22Rv1 (cell line): ENCODE measurements around the gene HCFC1R1.

Experiments used
- H3K27ac ChIP-seq: fragments of 450-650 bp; 2 replicates; pipeline ENCODE4 v1.5.1; 2017
- CTCF ChIP-seq: fragments of 450-650 bp; IDR thresholded peaks from 2 replicates; pipeline ENCODE4 v1.5.1; 2017; ENCODE audit warnings: mild to moderate bottlenecking
- ZFX ChIP-seq: fragments of 450-650 bp; IDR thresholded peaks from 2 replicates; pipeline ENCODE4 v1.6.1; 2017; ENCODE audit warnings: antibody characterized with exemption, borderline replicate concordance

The HCFC1R1 gene

GRCh38 chr16:2981899-2982250, 41.9 kb downstream of the HCFC1R1 start:
- H3K27ac ChIP-seq: peak overlapping the region; percentile 99; the same call in 1 of the 2 replicates

GRCh38 chr16:2981177-2981898, 42.4 kb downstream of the HCFC1R1 start:
- TF ChIP-seq CTCF: no peak
- no peak for TF ChIP-seq ZFX
- H3K27ac ChIP-seq: peak overlapping the region; percentile 99

More at GRCh38 chr16:2981899-2982250, 41.9 kb downstream of the HCFC1R1 start:
- TF ChIP-seq ZFX (no peak), CTCF (no peak)

GRCh38 chr16:2980227-2981176, 43.2 kb downstream of the HCFC1R1 start, which contains the start of gene PKMYT1:
TSS of gene PKMYT1 (minus strand) at chr16:2980446. CDS start at chr16:2979657, 789 bp downstream.
- TF ChIP-seq ZFX: no peak
- TF ChIP-seq CTCF: no peak
- peak within 1 kb of the TSS; percentile 99 for H3K27ac ChIP-seq

DNA sequence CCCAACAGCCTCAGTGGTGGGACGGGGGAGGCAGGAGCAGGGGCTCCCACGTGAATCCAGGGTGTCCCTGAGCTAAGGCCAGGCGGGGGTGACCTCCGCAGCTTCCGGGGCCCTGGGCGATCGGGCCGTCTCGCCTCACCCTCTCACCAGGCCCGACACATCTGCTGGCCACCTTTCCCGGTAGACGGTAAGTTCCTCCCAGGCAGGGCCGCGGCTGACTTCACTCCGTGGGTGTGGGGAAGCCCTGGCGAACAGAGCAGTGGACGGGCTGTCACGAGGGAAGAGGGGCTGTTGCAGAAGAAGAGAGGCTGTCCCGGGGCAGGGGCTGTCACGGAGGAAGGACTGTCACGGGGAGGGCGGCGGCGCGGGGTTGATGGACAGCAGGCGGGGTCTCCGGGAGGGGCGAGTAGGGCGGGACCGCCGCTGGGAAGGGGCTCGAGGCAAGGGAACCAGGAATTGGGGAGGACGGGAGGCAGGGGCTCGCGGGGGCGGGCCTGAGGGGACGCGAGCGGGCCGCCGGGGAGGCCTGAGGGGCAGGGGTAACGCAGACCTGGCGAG, 44.0 kb downstream of the HCFC1R1 start:
- peak overlapping the region; percentile 99 for H3K27ac ChIP-seq
- no peak for TF ChIP-seq ZFX

DNA sequence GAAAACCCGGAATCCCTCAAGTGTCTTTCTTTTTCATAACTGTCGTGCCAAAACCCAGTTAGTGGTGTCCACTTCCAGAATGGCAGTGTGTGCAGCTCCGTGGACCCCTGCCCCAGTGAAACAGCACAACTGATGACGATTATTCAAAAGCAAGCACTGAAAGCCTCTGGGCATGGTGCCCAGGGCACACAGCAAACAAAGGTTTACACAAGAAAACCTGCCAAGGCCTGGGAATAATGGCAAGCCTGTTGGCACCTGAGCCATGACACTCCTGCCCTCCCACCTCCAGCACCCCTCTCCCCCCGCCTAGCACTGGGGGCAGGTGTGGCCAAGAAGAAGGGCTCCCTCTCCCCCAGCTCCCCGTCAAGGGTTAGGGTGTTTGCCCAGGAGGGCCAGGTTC, 46.3 kb downstream of the HCFC1R1 start:
- no peak for TF ChIP-seq ZFX
- TF ChIP-seq CTCF: no peak
- H3K27ac ChIP-seq: peak overlapping the region; percentile 99

GRCh38 chr16:2976673-2977072, 47.1 kb downstream of the HCFC1R1 start:
- TF ChIP-seq ZFX: no peak
- no peak for TF ChIP-seq CTCF
- peak overlapping the region; percentile 99 for H3K27ac ChIP-seq

DNA sequence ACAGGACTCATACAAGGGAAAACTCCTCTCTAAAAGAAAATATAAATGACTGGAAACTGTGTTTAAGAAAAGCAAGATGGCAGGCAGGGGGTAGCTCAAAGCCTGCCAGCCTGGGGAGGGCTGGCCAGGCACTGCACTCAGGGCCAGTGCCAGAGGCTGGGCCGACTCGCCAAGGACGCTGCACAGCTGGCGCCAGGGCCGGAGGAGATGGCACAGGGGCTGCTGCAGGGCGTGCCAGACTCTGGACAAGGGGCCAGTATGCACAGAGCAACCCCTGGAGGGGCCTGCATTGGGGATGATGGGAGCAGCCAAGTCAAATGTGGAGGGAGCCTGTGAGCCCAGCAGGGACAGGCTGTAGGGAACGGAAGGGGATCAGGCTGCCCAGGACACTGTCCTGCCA, 47.5 kb downstream of the HCFC1R1 start:
- TF ChIP-seq CTCF (no peak), ZFX (no peak)
- H3K27ac ChIP-seq: peak overlapping the region; percentile 99
